PC-9 (cell line): ENCODE results near the gene PTPN14.

Experiments
- CTCF ChIP-seq: fragments of 200-600 bp; sonication (generic); conservative IDR thresholded peaks from 2 replicates; pipeline ENCODE4 v1.6.1; 2017; ENCODE audit warnings: mixed run types, antibody characterized with exemption, mild to moderate bottlenecking, moderate library complexity
- EZH2 ChIP-seq: fragments of 200-600 bp; sonication (generic); IDR thresholded peaks from 2 replicates; pipeline ENCODE4 v1.8.0; 2017; ENCODE audit warnings: antibody characterized with exemption, low read depth

GRCh38 chr1:214574598-214575411, 23.4 kb upstream of the PTPN14 start:
- TF ChIP-seq CTCF (no peak), EZH2 (no peak)
